DMS153 treated with DMSO at 0.1 percent for 48 hours (cell line): ENCODE measurements around the gene FJX1.

Experiments used
- DNase-seq: peaks from one replicate; lab custom pipeline; 2025; ENCODE audit not compliant: unreplicated experiment; lab: John Stamatoyannopoulos, UW

FJX1 gene

DNA sequence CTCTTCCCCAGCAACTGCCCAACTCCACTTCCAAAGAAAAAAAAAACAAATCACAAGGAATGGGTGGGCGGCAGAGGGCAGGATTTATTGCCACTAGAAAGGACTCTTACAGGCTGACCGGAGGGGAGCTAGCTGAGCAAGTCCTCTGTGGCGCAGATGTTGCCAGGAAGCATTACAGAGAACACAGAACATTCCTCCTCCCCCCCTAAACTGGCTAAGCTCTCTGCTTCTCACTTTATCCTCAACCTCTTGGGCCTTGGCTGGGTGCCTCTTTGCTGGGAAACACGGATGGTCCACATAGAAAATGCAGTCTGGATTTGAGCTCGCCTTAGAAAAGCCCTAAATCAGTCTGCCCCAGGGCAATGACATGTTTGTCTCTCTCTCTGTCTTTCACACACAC, 12.6 kb upstream of the FJX1 start:
- no peak for DNase-seq

DNA sequence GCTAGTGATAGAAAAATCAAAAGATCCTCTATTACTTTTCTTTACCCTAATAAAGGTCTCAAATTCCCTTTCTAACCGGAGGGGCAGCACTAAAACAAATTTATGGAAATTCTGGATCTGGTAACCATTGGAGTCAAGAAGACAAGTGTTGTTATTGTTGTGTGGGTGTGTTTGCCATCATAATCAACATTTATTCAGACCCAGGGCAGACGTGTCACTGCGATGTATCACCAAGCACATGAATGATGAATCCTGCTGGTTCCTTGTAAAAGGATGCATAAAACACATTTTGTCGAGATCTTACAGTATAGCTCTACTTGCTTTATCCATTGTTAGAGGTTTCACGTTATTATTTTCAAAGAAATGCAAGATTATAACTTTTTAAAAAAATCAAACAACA, 12.1 kb upstream of the FJX1 start:
- DNase-seq = no peak

DNA sequence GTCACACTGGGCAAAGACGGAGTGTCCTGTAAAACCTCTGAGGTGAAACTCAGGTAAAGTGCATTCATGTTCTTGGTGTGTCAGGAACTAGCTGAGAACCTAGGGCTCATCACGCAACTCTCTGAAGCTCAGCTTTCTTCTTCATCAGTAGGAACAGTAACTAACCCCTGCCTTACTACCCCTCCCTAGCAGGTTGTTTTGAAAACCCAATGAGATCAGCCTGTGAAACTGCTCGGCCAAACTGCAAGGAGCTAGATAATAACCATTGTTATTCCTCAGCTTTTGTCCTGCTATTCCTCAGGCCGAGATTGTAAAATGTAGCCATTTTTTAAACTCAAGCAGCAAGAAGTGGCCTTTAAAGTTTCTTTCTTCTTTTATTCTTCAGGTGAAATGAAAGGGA, 9.8 kb upstream of the FJX1 start:
- DNase-seq = no peak

GRCh38 chr11:35609656-35610055, 8.6 kb upstream of the FJX1 start:
- no peak for DNase-seq

- no peak for DNase-seq
Observed at GRCh38 chr11:35610631-35611030, 7.6 kb upstream of the FJX1 start.

GRCh38 chr11:35611741-35612140, 6.5 kb upstream of the FJX1 start:
- DNase-seq = no peak

GRCh38 chr11:35614939-35615569, 3.2 kb upstream of the FJX1 start:
- DNase-seq = no peak

DNA sequence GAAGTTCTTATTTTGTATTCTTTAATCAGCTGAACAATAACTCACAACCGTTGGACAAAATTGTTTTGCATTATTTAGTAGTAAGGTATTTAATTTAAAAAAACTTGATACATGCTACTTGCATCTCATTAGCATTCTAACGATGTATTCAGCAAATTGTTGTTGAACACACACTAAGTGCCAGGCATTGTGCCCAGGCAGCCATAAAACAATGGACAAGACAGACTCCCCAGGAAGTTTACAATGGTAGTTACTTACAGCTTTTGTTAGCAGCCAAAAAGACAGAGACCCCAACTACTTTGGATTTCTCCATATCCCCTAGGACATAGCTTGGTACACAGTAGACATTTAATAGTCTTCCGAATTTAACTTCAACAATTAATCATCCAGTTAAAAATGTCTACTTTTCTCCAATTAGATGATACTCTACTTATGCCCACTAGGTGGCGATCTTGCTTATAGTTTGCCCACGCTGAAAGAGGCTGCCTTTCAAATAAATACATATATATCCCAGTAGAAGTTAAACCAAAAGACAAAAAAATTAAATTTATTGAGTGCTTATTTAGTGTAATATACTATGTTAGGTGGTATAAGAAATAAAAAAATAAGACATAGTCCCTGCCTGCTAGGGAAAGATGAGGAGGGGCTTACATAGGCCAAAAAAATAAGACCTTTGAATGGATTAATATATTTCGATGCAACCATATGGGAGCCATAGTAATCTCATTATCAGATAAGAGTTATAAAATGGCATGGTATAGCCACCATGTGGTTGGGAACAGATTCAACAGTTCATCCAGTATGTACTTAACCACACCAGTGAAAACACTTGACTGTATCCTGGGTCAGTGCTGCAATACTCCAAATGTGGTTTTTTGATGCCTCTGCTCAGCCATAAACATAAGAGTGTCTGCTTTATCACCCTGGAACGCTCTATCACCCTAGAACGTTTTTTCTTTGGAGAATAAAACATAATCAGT, 2.0 kb upstream of the FJX1 start:
- DNase-seq = peak; percentile 76

- DNase-seq = no peak
Observed at GRCh38 chr11:35617316-35617686, 959 bp upstream of the FJX1 start.

- no peak for DNase-seq
Observed at GRCh38 chr11:35618497-35619115, 346 bp downstream of the FJX1 start.

- no peak for DNase-seq
Observed at GRCh38 chr11:35619116-35619854, 1.0 kb downstream of the FJX1 start.

DNA sequence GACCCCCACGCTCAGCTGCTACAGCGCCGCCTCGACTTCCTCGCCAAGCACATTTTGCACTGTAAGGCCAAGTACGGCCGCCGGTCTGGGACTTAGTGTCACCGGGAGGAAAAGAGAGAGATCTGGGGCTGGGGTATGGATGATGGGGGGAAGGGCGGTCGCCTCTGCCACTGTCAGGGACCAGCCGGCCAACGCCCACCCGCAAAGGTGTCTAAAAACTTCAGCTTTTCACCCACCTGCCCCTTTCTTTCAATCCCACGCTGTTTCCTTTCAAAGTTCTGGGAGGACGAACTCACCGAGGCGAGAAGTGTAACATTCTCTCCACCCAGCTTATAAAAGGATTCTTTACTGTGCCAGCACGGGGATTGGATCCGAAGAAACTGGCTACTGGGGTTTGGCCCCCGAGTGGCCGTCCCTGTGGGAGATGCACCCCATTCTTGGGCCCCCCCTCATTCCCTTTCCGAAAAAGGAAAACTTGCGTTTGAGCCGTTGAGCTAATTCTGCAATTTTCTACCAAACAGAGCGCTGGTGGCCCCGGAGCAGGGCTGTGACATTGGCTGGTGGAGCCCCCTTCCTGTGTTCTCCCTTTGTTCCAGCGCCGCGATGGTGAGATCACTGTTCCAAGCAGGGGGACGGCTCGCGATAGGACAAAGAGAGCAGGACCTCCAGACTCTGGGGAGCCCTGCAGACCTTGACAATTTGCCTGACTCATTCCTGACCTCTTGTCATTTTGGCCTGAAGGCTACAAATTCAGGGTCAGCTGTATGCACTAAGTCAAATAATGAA, 1.8 kb downstream of the FJX1 start:
- peak; percentile 10 for DNase-seq

DNA sequence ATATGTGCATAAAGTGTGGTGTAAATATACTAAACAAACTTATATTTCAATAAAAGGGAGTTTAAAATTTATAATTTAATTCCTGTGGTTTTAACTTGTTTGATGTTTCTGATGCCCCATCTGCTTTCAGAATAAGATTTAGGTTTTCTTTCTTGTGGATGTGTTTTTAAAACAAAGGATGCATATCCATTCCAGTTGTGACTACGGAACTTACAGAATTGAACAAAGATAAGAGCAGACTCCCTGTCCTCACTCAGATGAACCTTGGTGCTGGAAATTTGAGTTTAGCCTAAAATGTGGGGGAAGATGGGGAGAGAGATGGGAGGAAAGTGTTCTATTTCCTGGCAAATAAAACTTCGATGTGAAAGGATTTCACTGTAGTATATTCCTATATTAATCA, 2.5 kb downstream of the FJX1 start:
- no peak for DNase-seq

GRCh38 chr11:35621620-35622019, 3.4 kb downstream of the FJX1 start:
- DNase-seq = no peak

- DNase-seq = no peak
Observed at GRCh38 chr11:35622070-35622469, 3.8 kb downstream of the FJX1 start.

DNA sequence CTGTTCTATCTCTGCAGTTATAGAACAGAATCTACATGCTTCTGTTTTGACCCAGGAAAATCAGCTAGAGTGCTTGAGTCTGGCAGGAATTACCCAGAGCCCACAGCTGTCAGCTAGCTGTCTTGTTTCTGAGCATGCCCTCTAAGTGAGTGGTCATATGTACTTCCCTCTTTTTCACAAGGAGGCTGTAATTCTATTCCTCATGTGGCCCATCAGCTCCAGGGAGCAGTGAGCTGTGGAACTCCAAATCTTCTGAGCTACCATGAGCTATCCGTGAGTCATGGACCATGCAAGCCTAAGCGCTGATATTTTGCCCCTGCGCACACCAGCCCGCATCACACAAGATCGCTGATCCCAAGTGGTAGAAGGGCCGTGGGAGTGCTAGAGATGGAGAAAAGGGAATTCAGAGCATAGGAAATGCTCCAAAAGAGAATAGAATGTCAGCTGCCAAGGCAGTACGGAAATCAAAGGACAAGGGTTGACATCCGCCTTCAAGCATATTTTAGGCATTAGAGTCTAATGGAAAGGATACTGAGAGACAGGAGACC, 5.4 kb downstream of the FJX1 start:
- no peak for DNase-seq

DNA sequence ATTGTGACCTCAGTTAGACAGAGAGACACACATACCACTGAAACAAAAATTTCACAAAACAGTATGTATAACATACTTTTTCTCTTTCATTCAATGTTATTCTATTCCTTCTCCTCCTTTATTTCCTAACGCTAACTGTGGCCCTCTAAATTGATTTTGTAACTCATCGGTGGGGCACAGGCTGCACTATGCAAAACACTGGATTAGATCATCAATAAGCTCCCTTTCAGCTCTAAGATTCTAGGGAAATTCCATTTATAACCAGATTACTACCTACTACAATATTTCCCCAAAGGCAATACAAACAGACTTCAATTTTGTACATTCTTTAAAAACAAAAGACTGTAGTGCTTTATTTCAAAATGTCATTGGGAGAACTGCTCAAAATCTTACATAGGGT, 6.1 kb downstream of the FJX1 start:
- DNase-seq = no peak

GRCh38 chr11:35624781-35625180, 6.5 kb downstream of the FJX1 start:
- DNase-seq = no peak

DNA sequence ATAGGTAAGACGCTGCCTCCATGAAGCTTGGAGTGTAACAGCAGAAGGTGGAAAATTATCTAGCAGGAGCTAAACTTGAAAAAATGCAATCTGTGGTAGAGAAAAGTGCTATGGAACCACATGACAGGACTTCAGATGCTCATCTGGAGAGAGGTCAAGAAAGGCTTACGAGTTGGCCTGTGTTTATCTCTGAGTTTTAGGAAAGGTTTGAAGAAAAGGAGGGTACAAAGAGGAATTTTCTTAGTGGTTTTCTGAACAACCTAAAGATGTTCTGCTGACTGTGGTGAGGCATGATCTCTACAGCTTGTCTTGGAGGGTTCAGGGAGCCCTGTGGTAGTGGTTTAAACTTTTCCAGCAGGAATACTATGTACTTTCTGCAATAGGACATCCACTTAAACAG, 8.2 kb downstream of the FJX1 start:
- no peak for DNase-seq

GRCh38 chr11:35629511-35629910, 11.3 kb downstream of the FJX1 start:
- no peak for DNase-seq
